ENCODE measurements around the gene CASP10. TPM values are rescaled to one million over a fixed set of nuclear protein-coding genes. Genes with fewer than 3 reads are reported as not detected.
"Not testable (repeated sequence)": the region's sequence is repeated elsewhere in the genome, so short reads cannot be mapped to it uniquely, and the experiment has no call there.

Gene CASP10
- 18.9 TPM for total RNA-seq

GRCh38 chr2:201182650-201183364, at the start of gene CASP10:
TSS of gene CASP10 (plus strand) at chr2:201183141. CDS start at chr2:201185778, 2,637 bp downstream.
- peak; percentile 53 for DNase-seq (ENCODE audit: low spot score)

GRCh38 chr2:201135386-201135785, 47.6 kb upstream of the CASP10 start:
- no peak for DNase-seq (ENCODE audit: low spot score)

GRCh38 chr2:201136889-201137321, 46.0 kb upstream of the CASP10 start:
- no peak for DNase-seq (ENCODE audit: low spot score)

GRCh38 chr2:201137505-201138400, 45.2 kb upstream of the CASP10 start:
- DNase-seq (ENCODE audit: low spot score): no peak

GRCh38 chr2:201138401-201138970, 44.5 kb upstream of the CASP10 start:
- DNase-seq (ENCODE audit: low spot score): no peak

GRCh38 chr2:201138986-201139781, 43.8 kb upstream of the CASP10 start:
- not testable (repeated sequence) for DNase-seq (ENCODE audit: low spot score)

- DNase-seq (ENCODE audit: low spot score): no peak
Observed at GRCh38 chr2:201139836-201140604, 42.9 kb upstream of the CASP10 start.

GRCh38 chr2:201144101-201145051, 38.6 kb upstream of the CASP10 start:
- no peak for DNase-seq (ENCODE audit: low spot score)

- no peak for DNase-seq (ENCODE audit: low spot score)
Observed at GRCh38 chr2:201148434-201148990, 34.4 kb upstream of the CASP10 start.

GRCh38 chr2:201149064-201149820, 33.7 kb upstream of the CASP10 start:
- DNase-seq (ENCODE audit: low spot score): peak; percentile 65

GRCh38 chr2:201149821-201150165, 33.1 kb upstream of the CASP10 start:
- peak; percentile 55 for DNase-seq (ENCODE audit: low spot score)

- no peak for DNase-seq (ENCODE audit: low spot score)
Observed at GRCh38 chr2:201150454-201151020, 32.4 kb upstream of the CASP10 start.

GRCh38 chr2:201151127-201151981, 31.6 kb upstream of the CASP10 start:
- DNase-seq (ENCODE audit: low spot score): no peak

GRCh38 chr2:201152517-201152916, 30.4 kb upstream of the CASP10 start:
- DNase-seq (ENCODE audit: low spot score): no peak

- DNase-seq (ENCODE audit: low spot score): no peak
Observed at GRCh38 chr2:201152999-201153815, 29.7 kb upstream of the CASP10 start.

- no peak for DNase-seq (ENCODE audit: low spot score)
Observed at GRCh38 chr2:201154615-201155399, 28.1 kb upstream of the CASP10 start.
